Measurements from ENCODE around the gene SLC6A1.

DNA sequence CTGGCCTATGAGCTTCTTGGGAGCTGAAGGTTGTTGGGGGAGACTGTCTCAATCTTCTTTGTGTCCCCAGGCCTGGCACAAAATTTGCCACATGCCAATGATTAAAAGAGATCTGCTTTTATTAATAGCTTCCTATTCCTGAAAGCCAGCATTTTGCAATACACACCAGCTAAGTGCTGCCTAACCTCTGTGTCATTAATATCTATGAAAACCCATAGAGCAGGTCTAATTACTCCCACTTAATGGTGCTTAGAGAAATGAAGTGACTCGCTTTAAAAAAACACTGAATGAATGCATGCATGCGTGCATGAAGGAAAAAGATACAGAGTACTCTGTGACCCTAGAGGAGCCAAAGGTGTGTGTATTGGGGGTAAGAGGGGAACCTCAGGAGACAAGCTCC is 55.0 kb downstream of the SLC6A1 start:
- no peak for TF ChIP-seq POLR2A (IDR thresholded peaks at IDR 0.05)
- TF ChIP-seq, protein P1, sequence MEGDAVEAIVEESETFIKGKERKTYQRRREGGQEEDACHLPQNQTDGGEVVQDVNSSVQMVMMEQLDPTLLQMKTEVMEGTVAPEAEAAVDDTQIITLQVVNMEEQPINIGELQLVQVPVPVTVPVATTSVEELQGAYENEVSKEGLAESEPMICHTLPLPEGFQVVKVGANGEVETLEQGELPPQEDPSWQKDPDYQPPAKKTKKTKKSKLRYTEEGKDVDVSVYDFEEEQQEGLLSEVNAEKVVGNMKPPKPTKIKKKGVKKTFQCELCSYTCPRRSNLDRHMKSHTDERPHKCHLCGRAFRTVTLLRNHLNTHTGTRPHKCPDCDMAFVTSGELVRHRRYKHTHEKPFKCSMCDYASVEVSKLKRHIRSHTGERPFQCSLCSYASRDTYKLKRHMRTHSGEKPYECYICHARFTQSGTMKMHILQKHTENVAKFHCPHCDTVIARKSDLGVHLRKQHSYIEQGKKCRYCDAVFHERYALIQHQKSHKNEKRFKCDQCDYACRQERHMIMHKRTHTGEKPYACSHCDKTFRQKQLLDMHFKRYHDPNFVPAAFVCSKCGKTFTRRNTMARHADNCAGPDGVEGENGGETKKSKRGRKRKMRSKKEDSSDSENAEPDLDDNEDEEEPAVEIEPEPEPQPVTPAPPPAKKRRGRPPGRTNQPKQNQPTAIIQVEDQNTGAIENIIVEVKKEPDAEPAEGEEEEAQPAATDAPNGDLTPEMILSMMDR (IDR thresholded peaks at IDR 0.05), result no peak
